HG03064 (cell line): ENCODE results near the gene SH3RF2.
"Not testable (repeated sequence)": the region's sequence is repeated elsewhere in the genome, so short reads cannot be mapped to it uniquely, and the experiment has no call there.

Source experiments
- ATAC-seq: cut with Tn5 transposase; IDR thresholded peaks from one replicate; pipeline ENCODE4 v1.9.1; 2021; ENCODE audit warnings: low read depth; ENCODE audit not compliant: unreplicated experiment

SH3RF2 gene

DNA sequence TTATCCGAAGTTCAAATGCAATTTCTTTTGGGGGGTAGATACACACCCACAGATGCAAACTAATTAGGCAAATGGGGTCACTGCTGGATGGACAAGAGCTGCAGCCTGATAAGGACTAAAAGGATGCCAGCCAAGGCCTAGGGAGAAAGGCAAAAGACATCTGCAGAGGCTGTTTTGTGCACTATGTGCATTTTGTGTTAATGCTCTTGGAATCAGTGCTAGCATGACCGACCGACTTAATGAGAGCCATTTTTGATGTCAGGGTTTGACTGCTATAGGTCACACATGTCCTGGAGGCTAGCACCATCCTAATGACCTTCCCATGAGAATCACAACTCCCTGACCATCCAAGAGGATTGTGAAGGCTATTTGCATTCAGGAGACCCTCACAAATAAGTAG, 134.4 kb downstream of the SH3RF2 start:
- ATAC-seq = no peak

DNA sequence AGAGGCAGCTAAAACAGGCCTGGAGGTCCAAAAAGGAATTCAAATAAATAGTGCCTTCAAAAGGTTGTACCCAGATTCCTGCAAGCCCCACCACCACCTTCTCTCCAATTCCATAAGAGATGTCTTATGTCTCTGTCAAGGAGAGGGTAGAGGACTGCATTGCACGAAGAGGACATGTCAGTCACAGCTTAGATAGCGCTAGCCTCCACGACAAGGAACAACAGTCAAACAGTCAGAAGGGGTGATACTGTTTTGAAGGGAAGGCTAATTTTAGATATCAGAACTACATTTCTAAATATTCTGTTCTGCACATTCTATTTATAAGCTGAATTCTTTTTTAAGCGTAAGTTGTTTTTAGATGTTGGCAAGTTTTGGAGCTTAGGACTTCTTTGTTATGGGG, 134.8 kb downstream of the SH3RF2 start:
- ATAC-seq = no peak

DNA sequence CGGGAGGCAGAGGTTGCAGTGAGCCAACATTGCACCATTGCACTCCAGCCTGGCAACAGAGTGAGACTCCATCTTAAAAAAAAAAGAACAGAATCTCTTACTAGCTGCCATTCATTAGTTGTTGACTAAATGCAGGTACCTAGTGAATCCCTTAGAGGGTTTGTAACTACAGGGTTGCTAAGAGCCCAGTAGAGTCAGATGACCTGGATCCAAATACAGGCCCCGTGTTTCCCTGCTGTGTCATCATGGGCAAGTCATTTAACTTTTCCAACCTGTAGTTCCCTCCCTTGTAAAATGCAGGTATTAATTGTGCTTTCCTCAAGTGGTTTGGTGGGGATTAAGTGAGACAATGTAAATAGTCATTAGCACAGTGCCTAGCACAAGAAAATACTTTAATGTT, 136.2 kb downstream of the SH3RF2 start:
- ATAC-seq = no peak

DNA sequence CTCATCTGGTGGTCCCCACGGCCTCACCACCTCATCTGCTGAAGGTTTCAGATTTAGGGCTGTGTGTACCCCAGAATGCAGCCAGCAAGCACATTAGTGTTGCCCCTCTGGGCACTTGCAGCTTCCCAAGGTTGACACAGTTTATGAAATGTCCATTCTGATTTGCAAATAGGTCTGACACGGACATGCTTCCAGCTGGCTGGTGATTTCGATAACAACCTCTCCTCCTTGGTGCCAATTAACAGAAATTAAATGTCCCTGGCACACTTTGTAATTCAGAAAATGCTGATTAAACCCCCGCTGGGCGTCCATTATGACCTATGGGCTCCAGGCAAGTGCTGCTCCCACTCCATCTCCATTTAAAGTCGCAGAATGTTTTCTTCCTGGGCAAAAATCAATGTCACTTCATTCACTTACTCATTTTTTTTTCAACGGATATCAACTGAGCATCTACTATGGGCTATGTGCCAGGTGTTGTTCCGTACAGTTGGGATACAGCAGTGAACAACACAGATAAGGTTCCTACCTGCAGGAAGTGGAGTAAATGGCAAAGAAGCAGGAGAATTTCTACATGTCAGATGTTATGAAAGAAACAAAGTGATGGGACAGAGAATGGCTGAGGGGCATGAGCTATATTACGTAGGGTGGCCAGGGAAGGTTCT, 137.0 kb downstream of the SH3RF2 start:
- no peak for ATAC-seq

DNA sequence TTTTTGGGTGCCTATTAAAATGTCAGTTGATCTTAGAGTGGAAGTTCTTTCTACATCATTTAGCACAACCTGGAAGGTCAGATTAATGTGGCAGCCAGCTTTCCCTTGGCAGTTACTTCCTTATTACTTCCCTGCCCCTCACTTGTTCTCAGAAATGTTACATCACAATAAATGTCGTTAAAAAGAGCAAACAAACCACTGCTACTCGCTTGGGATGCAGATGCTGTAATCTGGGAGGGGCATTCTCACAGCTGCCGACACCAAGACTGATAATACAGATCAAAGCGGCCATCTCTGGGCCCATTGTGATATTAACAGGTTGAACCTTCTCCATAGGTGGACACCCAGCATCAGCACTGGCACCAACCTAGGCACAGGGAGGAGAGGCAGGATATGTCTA, 139.7 kb downstream of the SH3RF2 start:
- ATAC-seq = no peak

DNA sequence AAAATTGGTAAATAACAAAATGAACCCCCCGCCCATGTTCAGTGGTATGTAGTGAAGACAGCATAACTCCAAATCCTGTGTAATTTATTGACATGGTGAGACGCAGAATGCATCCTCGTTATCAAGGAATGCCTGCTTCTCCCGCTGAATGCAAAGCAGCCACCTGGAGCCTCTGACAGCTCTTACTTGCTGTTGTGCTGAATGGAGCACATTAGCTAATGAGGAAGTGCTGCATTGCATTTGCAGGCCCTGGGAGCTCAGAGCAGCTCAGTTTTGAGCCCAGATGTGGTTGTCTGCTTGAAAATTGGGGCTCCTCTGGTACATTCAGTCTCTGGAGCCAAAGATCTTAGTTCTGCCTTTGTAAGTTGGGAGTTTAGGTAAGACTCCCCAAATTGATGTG, 140.1 kb downstream of the SH3RF2 start:
- no peak for ATAC-seq

DNA sequence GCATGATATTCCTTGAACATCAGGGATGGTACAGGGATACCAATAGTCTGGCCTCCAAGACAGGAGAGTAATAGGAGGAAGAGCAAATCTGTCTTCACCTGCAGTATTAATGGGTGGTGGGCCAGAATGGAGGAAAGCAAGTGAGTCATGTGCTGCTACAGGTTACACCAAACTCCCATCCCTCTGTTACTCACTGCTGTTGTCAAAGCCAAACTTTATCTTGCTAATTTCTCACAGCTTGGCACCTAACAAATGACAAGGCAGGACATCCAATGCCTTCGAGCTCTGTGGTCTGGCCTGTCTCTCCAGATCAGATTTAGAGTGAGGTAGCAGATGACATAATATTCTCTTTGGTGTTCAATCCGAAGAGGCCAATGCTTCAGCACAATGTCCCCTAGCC, 142.2 kb downstream of the SH3RF2 start:
- no peak for ATAC-seq

DNA sequence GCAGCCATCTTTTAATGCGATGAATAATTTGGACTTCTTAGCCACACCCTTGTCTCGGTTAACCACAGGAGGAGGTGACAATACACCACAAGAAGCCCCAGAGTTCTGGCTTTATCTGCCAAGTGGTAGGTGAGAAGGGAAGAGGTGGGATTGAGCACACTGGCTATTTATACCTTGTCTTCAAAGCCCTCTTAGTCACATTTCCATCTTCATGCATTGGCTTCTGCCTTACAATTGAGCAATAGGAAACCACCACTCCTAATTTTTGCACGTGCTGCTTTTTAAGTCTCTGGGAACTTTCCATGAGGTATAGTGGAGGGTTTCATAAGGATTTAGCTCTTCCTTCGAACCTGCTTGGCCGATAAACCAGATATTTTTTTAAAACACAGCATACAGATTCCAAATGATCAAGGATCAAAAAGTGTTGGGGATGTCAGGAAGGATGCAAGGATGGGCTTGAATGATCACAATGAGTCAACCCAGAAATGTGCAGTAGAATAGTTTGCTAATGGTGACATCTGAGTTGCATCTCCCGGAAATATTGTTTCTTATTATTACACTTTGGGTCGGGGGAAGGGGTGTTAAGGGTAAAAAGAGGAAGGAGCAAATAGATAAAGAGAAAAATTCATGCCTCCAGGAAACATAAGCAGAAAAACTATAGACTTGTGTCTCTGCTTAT, 143.5 kb downstream of the SH3RF2 start:
- ATAC-seq = no peak

DNA sequence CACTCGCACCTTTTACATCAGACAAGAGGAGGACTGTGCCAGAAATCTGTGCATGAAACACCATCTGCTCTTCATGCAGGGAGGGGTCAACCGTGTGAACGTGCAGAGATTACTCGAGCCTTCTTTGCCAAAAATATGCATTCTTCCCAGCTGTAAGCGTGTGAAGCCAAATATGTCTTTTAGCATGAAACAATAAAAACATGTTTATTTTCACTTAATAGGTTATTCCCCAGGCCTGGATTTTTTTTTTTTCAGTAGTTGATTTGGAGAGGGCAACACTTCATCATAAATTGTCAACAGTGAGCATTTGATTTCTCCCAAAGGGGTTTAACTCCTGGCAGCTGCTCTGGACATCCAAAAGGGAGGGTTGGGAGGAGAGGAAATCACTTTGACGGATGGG, 145.2 kb downstream of the SH3RF2 start:
- ATAC-seq = no peak

DNA sequence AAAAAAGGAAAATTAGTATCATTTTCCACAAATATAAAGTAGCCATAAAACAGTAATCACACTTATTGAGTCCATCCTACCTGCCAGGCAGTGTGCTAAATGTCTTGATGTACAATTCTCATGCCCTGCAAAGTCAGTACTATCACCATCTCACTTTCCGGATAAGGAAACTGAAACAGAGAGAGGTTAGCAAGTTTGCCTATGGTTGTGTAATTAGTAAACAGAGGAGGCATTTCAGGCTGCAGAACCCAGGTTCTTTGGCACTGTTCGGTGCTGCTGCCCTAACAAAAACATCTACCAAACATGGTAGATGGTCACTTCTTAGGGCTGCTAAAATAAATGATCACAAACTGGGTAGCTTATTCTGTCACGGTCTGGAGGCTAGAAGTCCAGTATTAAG, 146.4 kb downstream of the SH3RF2 start:
- ATAC-seq = peak; percentile 98

DNA sequence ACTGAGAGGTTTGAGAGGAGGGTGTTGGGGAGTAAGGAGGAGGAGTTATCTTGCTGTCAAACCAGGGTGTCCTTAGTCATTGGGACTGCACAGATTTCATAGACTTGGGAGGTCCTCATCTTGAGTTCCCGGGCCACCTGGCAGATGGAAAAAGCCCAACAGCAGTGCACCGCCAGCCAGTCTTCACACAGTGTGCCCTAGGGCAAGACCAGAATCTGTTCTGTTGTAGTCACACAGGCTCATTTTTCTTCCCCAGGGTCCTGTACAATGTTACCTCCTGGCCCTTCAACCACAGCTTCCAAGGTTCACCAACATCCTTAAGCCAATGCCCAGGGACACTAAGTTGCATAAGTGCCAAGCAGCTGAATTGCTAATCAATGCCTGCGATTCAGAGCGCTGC, 148.0 kb downstream of the SH3RF2 start:
- no peak for ATAC-seq

DNA sequence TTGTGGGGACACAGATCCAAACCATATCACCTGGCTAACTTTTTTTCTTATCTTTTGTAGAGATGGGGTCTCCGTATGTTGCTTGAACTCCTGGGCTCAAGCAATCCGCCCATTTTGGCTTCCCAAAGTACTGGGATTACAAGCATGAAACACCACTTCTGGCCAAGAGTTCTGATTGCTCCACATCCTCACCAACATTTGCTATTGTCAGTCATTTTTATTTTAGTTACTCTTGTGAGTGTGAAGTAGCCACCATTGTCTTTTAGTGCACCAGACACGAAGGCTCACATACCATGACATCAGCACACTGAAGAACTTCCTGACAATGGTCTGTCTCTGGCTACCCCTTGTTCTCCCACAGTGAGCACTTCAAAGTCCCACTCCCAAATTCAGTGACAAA, 151.7 kb downstream of the SH3RF2 start:
- no peak for ATAC-seq

DNA sequence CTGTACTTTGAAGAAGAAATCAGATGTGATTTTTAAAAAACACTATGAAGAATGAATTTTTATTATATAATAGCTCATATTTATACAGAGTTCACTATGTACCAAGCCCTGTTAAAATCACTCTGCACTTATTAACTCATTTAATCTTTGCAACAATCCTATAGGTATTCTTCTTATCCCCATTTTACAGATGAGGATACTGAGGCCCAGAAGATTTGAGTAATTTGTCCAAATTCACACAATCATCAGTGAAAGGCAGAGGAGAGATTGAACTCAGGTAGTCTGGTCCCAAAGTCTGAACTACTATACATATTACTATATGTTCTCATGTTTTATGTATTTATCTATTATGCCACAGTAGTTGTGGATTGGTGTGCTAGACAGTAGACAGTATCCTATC, 152.9 kb downstream of the SH3RF2 start:
- no peak for ATAC-seq

DNA sequence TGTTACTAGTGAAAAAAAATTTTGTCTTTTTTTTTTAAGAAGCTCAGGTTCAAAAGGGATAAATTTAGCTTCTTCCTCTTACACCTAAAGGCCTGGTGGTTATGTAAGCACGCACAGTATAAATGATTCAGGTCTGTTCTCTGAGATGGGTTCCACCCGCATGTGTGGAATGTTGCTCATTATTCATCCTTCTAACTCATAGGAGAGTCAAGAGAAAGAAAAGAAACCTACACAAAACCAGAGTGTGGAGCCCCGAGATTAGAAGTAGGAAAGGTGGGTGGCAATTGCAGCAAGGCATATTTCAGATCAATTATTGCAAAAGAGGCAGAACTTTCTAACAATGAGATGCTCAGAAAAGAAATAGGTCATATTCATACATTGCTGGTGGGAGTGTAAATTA, 155.5 kb downstream of the SH3RF2 start:
- no peak for ATAC-seq

DNA sequence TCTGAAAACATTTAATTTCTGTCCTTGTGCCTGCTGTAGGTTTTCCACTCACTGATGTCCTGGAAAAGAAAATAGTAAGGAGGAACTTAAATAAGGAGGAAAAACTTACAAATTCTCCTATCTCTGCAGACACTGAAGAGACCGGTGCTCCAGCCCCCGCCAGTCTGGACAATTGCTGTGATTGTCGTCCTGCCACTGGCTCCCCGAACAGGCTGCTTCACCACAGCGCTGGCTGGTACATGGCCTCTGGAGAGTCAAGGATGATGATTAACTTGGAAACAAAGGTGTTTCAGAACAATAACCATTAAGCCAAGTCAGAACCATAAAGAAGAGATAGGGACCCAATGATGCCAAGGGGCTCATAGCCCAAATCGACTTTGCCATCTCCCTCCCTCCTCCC, 161.7 kb downstream of the SH3RF2 start:
- ATAC-seq = no peak

DNA sequence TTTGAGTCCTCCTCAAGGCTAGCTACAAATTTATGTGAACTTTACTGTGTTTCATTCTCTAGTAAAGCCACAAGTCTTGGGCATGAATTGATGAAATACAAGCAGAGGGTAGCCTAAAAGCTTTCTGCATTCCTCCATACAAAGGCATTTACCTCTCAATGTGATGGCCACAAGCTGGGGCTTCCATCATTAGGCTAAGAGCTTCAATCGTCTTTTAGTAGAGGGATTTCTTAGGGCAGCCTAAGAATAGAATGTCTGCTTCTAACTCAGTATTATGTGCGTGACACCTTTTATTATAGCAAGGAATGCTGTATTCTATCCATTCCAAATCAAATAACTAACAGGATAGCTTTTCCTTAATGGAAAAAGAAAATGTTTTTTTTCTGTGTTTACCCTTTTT, 165.3 kb downstream of the SH3RF2 start:
- no peak for ATAC-seq

DNA sequence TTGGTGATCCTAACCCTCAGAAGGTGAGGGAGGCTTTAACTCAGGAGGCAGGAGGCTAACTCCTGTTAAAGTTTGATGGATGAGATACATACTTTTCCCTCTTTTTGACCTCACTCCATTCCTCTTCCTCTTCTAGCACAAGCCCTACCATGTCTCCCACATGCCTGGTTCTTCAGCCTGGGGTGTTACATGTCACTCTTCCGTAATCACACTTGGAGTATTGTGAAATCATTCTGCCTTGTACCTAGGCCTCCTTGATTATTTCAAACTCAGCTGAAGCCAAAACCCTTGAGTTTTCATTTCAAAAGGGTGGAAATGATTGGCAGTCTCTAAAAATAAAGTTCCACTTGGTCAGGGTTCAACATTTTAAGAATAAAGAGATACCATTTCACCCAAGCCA, 167.2 kb downstream of the SH3RF2 start:
- no peak for ATAC-seq

DNA sequence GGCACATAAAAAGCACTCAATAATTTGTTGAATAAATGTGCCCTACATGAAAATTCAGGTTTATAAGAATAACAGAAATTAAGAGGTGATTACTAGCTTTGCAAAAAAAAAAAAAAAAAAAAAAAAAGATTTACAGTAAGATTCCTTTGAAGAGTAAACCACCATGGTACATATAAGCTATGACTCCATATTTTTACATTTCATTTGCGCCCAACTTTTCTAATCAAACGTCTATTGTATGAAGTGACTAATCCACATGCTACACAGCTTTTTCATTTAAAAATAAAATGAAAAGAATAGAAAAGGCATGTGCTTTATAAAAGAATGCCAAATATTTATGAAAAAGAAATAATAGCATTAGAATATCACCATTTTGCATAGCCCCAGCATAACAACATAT, 169.1 kb downstream of the SH3RF2 start, which contains the start of gene PLAC8L1:
PLAC8L1 (minus strand) TSS at position 101 of the 400 bp plus-strand sequence. CDS start 1,266 bp downstream, outside the sequence.
- no peak for ATAC-seq

DNA sequence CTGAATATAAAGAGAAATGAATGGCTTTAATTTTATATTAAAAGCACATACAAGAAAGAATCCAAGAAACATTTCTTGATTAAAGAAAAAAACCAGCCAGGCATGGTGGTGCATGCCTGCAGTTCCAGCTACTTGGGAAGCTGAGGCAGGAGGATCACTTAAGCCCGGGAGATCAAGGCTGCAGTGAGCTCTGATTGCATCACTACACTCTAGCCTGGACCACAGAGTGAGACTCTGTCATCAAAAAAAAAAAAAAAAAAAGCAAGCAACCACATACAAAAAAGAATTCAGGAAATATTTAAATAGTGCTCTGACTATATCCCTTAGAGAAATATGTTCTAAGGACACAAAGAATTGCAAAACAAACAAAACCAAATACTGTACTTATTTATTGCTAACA, 171.5 kb downstream of the SH3RF2 start:
- no peak for ATAC-seq

DNA sequence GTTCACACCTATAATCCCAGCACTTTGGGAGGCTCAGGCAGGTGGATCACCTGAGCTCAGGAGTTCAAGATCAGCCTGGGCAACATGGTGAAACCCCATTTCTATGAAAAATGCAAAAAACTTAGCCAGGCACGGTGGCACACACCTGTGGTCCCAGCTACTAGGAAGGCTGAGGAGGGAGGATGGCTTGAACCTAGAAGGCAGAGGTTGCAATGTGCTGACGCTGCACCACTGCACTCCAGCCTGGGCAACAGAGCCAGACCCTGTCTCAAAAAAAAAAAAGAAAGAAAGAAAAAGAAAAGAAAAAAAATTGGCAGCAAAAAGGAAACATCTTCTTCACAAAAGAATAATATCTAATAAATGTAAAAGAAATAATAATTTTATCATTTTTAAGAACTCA, 172.5 kb downstream of the SH3RF2 start:
- ATAC-seq = not testable (repeated sequence)

DNA sequence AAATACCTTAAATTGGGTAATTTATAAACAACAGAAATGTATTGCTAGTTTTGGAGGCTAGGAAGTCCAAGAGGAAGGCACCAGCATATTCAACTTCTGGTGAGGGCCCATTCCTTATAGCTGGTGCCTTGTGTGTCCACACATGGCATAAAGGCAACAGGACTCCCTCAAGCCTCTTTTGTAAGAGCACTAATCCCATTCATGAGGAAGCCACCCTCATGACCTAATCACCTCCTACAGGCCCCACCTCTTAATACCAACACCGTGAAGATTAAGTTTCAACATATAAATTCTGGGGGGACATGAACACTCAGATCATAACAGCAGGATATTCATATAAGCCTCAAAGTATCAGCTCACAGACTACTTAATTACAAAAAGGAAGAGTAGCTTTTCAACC, 173.0 kb downstream of the SH3RF2 start:
- ATAC-seq = no peak

DNA sequence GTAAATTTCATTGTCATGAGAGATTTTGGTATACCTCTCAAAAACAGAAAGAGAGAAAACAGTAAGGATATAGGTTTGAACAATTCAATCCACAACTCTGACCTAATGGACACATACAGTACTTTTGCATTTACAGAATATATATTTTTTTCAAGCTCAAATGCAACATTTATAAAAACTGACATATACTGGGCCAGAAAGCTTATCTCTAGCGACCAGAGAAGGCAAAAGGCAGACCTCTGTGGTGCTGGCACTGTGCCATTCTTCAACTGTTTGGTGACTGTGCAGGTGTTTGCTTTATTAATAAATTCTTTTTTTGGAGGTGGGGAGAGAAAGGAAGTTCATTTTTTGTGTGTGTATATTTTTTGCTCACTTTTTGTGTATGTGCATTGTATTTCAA, 175.0 kb downstream of the SH3RF2 start:
- no peak for ATAC-seq
